ENCODE results near the gene EML5.

The EML5 gene

GRCh38 chr14:88733121-88733520, 59.6 kb downstream of the EML5 start:
- Histone ChIP-seq H3K4me3 (ENCODE audit: low read depth, low read length) (no peak overlapping the region), H3K9me3 (ENCODE audit: control insufficient read depth, insufficient read depth, low read depth, low read length) (no peaks in the 10 kb centered on the region), H3K4me1 (ENCODE audit: control insufficient read depth, insufficient read depth, low read length) (no peaks in the 10 kb centered on the region), H3K27ac (ENCODE audit: extremely low read depth, low read depth, low read length) (no peak overlapping the region), H3K36me3 (ENCODE audit: control insufficient read depth in 2 of 2, insufficient read depth in 1 of 2, low read length in 2 of 2) (peaks cover 0 to 10% of the 10 kb centered on the region in 2 experiments; a peak in 1 of 3 replicates)
- POLR2A ChIA-PET: no interaction called here
- TF ChIP-seq MEIS1 (CRISPR knock-in tag; IDR thresholded peaks at IDR 0.05; ENCODE audit: borderline replicate concordance): no peak
- TF ChIP-seq OSR2 (tag by site-specific recombination; IDR thresholded peaks at IDR 0.05): no peak
- TF ChIP-seq ZIC2 (tag by site-specific recombination; IDR thresholded peaks at IDR 0.05): no peak
- no peak for TF ChIP-seq MYNN (tag by site-specific recombination; IDR thresholded peaks at IDR 0.05; ENCODE audit: borderline replicate concordance)
- TF ChIP-seq HOXD13 (CRISPR knock-in tag; IDR thresholded peaks at IDR 0.05; ENCODE audit: borderline replicate concordance): no peak
- no peak for TF ChIP-seq ZBTB48 (tag by site-specific recombination; IDR thresholded peaks at IDR 0.05)
- no peak for TF ChIP-seq ZSCAN30 (tag by site-specific recombination; IDR thresholded peaks at IDR 0.05)
- TF ChIP-seq ZNF785 (tag by site-specific recombination; IDR thresholded peaks at IDR 0.05): no peak
- CTCF ChIA-PET: interaction anchor here (0.6 kb wide), 1 partner anchor 59 kb away, joined by 3 read pairs; no protein-coding TSS in a partner anchor

- CTCF ChIA-PET: interaction anchor here (0.8 kb wide), 1 partner anchor 11 kb away, joined by 11 read pairs; no protein-coding TSS in a partner anchor
- H3K9me3 ChIP-seq (ENCODE audit: control insufficient read depth, insufficient read depth, low read depth, low read length): no peaks in the 10 kb centered on the region
Observed at GRCh38 chr14:88729159-88729558, 63.6 kb downstream of the EML5 start.

GRCh38 chr14:88727057-88727456, 65.7 kb downstream of the EML5 start:
- no peaks in the 10 kb centered on the region for H3K4me1 ChIP-seq (ENCODE audit: control insufficient read depth, insufficient read depth, low read length)
- no peaks in the 10 kb centered on the region for H3K9me3 ChIP-seq (ENCODE audit: control insufficient read depth, insufficient read depth, low read depth, low read length)
- POLR2A ChIA-PET: no interaction called here
- H3K27ac ChIP-seq (ENCODE audit: extremely low read depth, low read depth, low read length): no peak overlapping the region
- CTCF ChIA-PET: interaction anchor here (0.6 kb wide), 1 partner anchor 714 kb away, joined by 7 read pairs; no protein-coding TSS in a partner anchor
- no peak overlapping the region for H3K4me3 ChIP-seq (ENCODE audit: low read depth, low read length)
- no peaks in the 10 kb centered on the region for H3K36me3 ChIP-seq (ENCODE audit: control insufficient read depth in 2 of 2, insufficient read depth in 1 of 2, low read length in 2 of 2)
- no peak for TF ChIP-seq ZBTB6 (tag by site-specific recombination; IDR thresholded peaks at IDR 0.05)
- TF ChIP-seq PRDM1 (tag by site-specific recombination; IDR thresholded peaks at IDR 0.05): no peak
- TF ChIP-seq HIC1 (tag by site-specific recombination; IDR thresholded peaks at IDR 0.05): no peak
- TF ChIP-seq ELK4 (IDR thresholded peaks at IDR 0.05; ENCODE audit: borderline replicate concordance, low read depth, low read length): no peak
- no peak for TF ChIP-seq BCL11B (tag by site-specific recombination; IDR thresholded peaks at IDR 0.05; ENCODE audit: low read depth)
- no peak for TF ChIP-seq PRDM2 (tag by site-specific recombination; IDR thresholded peaks at IDR 0.05; ENCODE audit: borderline replicate concordance)
- TF ChIP-seq PRDM6 (tag by site-specific recombination; IDR thresholded peaks at IDR 0.05): no peak

More at GRCh38 chr14:88729159-88729558, 63.6 kb downstream of the EML5 start:
- Histone ChIP-seq H3K4me3 (ENCODE audit: low read depth, low read length) (no peak overlapping the region), H3K36me3 (ENCODE audit: control insufficient read depth in 2 of 2, insufficient read depth in 1 of 2, low read length in 2 of 2) (no peaks in the 10 kb centered on the region), H3K27ac (ENCODE audit: extremely low read depth, low read depth, low read length) (no peak overlapping the region), H3K4me1 (ENCODE audit: control insufficient read depth, insufficient read depth, low read length) (no peaks in the 10 kb centered on the region)
- TF ChIP-seq ZNF830 (tag by site-specific recombination; IDR thresholded peaks at IDR 0.05; ENCODE audit: low read depth) (no peak), ZNF169 (tag by site-specific recombination; IDR thresholded peaks at IDR 0.05) (no peak), ZNF335 (tag by site-specific recombination; conservative IDR thresholded peaks at IDR 0.05) (no peak), ZNF132 (tag by site-specific recombination; IDR thresholded peaks at IDR 0.05; ENCODE audit: borderline replicate concordance) (no peak), RBAK (tag by site-specific recombination; IDR thresholded peaks at IDR 0.05) (no peak), KLF16 (tag by site-specific recombination; IDR thresholded peaks at IDR 0.05) (no peak), ZNF202 (tag by site-specific recombination; IDR thresholded peaks at IDR 0.05; ENCODE audit: borderline replicate concordance) (no peak)
- POLR2A ChIA-PET: no interaction called here

Measured in HEK293 (cell line).